Measurements from ENCODE around the gene C2orf76.
A peak's percentile ranks its signal among the peaks of the same experiment; 100 is the strongest.
"Not testable (repeated sequence)": the region's sequence is repeated elsewhere in the genome, so short reads cannot be mapped to it uniquely, and the experiment has no call there.

C2orf76 gene

GRCh38 chr2:119366649-119367471 is at the start of gene C2orf76, which contains the start of gene DBI:
TSS of gene C2orf76 (minus strand) at chr2:119366834. CDS start at chr2:119339959, 26,875 bp downstream.
TSS of gene DBI (plus strand) at chr2:119366977. CDS start at chr2:119367052, 75 bp downstream.
- peak; percentile 87 for DNase-seq

DNA sequence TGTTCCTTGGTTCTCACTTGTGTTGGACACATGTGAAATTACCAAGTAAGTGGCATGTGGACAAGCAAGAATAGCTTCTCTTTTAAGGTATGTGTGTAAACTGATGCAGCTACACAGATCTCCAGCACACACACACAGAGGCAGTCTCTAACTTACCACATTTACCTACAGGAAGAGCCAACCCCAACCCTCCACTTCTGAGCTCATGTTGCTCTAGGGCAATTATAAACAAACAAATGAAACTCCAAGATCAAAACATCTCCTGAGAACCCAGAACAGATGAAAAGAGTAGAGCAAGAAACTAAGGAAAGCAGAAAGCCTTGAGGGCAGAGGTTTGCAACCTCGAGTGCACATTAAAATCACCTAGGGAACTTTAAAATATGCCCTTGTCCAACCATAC is 49.0 kb upstream of the C2orf76 start:
- no peak for DNase-seq

DNA sequence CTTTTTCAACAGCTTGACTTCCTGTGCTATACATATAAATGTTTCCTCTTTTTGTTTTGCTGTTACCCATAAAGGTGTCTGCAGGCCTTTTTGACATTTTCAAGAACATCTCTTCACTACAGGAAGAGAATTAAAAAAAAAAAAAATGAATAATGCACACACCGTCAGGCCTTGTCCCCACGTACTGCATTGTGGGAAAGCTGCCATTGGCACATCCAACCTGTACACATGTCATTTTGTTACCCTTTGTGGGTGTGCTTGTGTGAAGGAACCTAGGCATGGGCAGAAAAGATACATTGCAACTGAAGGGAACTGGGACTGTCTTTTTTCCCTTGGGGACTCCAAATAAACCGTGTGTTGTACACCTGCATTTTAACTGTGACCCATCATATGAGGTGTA is 48.3 kb upstream of the C2orf76 start:
- no peak for DNase-seq

- DNase-seq: no peak
Measured at GRCh38 chr2:119409506-119409905, 42.9 kb upstream of the C2orf76 start.

DNA sequence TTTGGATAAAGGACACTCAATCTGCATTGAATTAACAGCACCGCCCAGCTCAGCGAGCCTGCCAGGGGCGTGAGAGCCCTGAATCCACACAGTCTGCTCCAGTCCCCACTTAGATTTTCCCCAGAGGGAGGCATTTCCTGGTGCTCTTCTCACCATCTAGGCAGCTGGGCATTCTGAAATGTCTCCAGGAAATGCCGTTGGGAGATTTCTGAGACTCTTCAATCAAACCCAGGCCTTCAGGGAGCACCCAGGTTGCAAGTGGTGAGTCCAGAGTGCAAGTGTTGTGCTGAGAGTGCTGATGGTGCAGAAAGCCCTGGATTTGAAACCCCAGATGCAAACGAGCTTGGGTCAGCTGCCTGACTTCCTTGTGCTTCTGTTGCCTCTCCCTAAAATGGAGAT is 41.6 kb upstream of the C2orf76 start:
- DNase-seq: no peak

DNA sequence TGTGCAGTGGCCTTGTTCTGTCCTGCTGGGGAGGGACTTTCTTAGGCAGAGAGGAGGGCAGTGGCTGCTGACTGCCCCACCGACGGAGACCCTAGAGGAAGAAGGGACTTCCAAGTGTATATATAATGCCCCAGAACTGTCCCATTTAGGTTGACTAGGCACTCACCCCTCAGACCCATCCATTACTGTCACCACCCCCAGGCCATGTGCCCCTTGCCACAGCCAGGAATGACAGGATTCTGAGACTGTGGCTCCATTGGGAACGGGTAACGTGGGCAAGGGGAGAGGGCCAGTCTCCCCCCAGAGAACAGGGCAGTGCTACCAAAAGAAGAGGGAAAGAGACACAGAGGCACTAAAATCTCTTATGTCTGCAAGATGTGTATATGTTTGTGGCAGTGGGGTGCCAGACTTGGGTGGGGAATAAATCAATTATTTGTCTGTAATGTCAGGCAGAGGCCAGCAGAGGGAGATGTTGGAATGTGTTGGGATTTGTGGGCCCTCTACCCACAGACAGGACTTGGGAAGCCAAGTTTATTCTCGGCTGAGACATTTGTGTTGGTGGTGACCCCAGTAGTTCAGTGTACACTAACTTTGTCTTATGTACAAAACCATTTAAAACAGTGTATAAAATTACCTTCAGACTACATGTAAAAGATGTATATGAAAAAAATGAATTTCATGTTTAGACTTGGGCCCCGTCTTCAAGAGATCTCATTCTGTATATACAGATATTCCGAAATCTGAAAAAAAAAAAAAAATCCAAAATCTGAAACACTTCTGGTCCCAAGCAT is 41.0 kb upstream of the C2orf76 start:
- no peak for DNase-seq

- no peak for DNase-seq
Measured at GRCh38 chr2:119405151-119405550, 38.5 kb upstream of the C2orf76 start.

GRCh38 chr2:119403618-119404017 is 37.0 kb upstream of the C2orf76 start:
- not testable (repeated sequence) for DNase-seq

- no peak for DNase-seq
Measured at GRCh38 chr2:119402645-119403560, 36.3 kb upstream of the C2orf76 start.

GRCh38 chr2:119402106-119402505 is 35.5 kb upstream of the C2orf76 start:
- DNase-seq: no peak

- no peak for DNase-seq
Measured at GRCh38 chr2:119397196-119397595, 30.6 kb upstream of the C2orf76 start.

DNA sequence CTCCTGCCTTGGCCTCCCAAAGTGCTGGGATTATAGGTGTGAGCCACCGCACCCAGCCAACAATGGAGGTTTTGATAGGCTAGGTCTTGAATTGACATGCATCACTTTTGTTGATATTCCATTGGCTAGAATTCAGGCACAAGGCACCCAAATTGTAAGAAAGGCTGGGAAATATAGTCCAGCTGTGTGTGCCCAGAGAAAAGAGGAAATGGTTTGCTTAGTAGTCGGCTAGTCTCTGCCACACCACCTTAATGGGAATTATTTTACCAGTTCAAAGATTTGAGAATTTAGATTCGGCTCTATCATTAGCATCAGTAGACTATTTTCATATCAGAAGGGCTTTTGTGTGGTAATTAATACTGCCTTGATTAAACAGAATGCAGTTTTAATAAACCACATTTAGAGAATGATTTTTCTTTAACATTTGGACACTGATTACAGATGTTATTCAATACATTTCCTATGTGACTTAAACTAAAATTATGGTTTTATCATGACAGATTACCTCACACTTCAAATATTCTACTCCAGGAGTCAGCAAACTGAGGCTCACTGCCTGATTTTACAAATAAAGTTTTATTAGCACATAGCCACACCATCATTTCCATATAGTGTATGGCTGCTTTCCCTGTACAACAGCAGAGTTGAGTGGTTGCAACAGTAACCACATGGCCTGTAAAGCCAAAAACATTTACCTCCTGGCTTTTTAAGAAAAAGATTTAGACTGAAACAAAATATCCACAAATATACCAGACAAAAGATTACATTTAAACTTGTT is 27.5 kb upstream of the C2orf76 start:
- no peak for DNase-seq

- DNase-seq: no peak
Measured at GRCh38 chr2:119389615-119390306, 23.1 kb upstream of the C2orf76 start.

DNA sequence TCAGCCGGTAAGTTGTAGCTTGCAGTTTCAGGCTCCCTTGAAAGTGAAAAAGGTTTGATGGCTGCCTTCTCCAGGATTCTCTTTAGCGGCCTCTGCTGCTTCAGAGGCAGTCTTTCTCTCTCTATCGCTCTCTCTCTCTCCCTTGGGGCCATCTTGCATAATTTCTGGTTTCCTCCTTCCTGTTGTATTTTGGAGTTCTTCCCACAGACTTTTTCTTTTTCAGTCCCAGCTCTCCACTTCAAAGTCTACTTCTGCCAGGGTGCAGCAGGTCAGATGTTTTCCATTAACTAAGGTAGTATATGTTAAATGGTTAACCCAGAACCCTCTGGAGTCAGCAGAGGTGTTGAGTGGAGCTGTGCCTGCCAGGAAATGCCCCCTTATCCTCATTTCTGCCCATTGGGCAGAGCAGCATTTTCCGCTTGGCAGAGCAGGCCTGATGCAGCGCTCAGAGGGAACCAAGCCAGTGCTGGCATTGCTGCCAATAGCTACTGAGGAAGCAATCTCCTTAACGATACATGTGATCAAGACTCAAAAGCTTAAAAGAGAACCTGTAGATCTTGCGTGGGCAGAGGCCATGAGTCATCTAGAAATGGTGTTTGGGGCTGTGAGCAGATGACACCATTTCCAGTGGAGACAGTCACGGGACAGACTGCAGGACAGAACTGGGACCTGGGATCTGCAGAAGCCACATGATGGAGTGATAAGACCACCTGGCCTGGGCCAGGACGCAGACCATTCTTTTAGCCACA is 20.9 kb upstream of the C2orf76 start:
- no peak for DNase-seq

GRCh38 chr2:119385466-119385865 is 18.8 kb upstream of the C2orf76 start:
- DNase-seq: no peak

DNA sequence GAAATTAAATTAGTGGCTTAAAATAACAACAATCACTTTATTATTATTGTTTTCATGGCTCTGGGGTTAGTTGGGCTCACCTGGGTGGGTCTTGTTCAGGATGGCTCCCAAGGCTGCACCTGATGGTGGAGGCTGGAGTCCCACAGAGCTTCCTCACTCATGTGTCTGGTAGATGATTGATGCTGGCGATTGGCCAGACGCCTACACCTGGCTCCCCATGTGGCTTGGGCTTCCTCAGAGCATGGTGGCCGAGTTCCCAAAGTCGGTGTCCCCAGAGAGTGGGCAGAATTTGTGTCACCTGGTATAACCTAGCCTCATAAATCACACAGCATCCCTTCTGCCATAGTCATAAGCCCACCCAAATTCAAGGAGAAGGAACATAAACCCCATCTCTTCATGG is 18.3 kb upstream of the C2orf76 start:
- no peak for DNase-seq

DNA sequence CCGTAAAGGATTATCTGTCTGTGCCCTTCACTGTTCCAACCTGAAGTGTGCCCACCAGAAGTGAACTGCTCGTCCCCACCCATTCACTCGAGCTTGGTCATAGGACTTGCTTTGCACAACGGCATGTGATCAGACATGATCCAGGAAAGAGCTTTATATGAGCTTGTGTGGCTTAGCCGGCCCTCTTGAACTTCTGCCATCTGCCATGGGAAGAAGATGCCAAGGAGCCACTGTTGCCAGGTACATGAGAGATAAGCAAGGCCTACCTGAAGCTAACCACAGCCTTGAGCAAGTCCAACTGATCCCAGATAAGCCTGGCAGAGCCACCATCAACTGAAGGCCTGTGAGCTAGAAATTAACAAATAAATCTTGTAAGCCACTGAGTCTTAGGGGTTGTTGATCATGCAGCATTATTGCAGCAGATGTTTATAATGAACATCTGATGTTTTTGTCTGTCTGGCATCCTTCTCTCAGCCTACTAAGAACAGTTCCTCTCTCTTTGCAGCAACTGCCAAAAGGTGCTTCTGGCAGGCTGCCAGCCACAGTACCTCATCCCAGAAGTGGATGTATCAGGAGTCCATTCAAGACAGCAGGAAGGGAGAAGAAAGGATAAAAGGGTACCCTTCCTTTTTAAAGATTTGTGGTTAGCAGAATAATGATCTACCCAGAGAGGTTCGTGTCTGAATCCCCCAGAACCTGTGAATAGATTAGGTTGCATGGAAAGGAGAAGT is 16.9 kb upstream of the C2orf76 start:
- DNase-seq: no peak

DNA sequence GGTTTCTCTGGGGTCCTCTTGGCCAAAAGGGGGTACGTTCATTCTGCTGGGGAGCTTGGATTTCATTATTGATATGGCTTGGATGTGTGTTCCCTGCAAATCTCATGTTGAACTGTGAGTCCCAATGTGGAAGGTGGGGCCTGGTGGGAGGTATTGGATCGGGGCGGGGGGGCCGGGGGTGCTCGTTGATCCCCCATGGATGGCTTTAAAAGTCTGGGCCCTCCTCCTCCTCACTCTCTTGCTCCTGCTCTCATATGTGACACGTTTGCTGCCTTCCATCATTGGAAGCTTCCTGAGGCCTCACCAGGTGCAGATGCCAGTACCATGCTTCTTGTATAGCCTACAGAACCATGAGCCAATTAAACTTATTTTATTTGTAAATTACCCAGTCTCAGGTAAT is 11.9 kb upstream of the C2orf76 start:
- DNase-seq: no peak

DNA sequence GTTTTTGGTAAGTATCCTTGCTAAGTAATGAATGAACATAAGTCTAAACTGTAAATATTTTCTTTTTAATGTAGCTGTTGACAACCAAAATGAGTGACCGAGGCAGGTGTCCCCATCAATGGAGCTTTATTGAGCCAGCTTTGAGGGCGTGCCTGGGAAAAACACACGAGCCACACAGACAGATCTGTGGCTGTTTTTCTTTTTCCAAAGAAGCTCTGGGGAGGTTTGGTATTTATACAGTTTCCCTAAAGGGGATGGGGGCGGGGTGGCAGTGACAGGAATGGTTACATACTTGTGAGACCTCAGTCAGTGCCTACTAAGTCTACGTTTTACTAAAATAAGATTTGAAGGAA is 11.3 kb upstream of the C2orf76 start:
- DNase-seq: no peak

Data from activated CD4-positive, alpha-beta T cell treated with anti-CD3 and anti-CD28 coated beads, Interleukin-2, amount 50 U/mL, for 1 hour (primary cell).